Non-pigmented ciliary epithelial cell (primary cell): ENCODE measurements around the gene ANXA4.
"Not testable (repeated sequence)": the region's sequence is repeated elsewhere in the genome, so short reads cannot be mapped to it uniquely, and the experiment has no call there.

Source experiments
- DNase-seq: peaks from one replicate; pipeline ENCODE4 v3.0.0-alpha.2; 2010; ENCODE audit warnings: low read depth

The ANXA4 gene

GRCh38 chr2:69720404-69720803, 21.5 kb upstream of the ANXA4 start:
- DNase-seq = no peak

- no peak for DNase-seq
These were observed 20.9 kb upstream of the ANXA4 start for GRCh38 chr2:69721022-69721421.

- DNase-seq = no peak
These were observed 18.1 kb upstream of the ANXA4 start for GRCh38 chr2:69723791-69724190.

GRCh38 chr2:69724540-69725159, 17.3 kb upstream of the ANXA4 start:
- DNase-seq = no peak

GRCh38 chr2:69725706-69726360, 16.1 kb upstream of the ANXA4 start:
- DNase-seq = no peak

- no peak for DNase-seq
These were observed 12.7 kb upstream of the ANXA4 start for GRCh38 chr2:69729266-69729665.

GRCh38 chr2:69729781-69730180, 12.2 kb upstream of the ANXA4 start:
- DNase-seq = no peak

- DNase-seq = no peak
These were observed 10.6 kb upstream of the ANXA4 start for GRCh38 chr2:69731147-69731970.

GRCh38 chr2:69733342-69734034, 8.4 kb upstream of the ANXA4 start:
- DNase-seq = no peak

GRCh38 chr2:69734035-69734611, 7.8 kb upstream of the ANXA4 start:
- no peak for DNase-seq

GRCh38 chr2:69734854-69735544, 6.9 kb upstream of the ANXA4 start:
- no peak for DNase-seq

- no peak for DNase-seq
These were observed 6.2 kb upstream of the ANXA4 start for GRCh38 chr2:69735686-69736085.

- DNase-seq = not testable (repeated sequence)
These were observed 3.8 kb upstream of the ANXA4 start for GRCh38 chr2:69738149-69738548.

GRCh38 chr2:69740502-69740951, 1.4 kb upstream of the ANXA4 start:
- DNase-seq = no peak

- peak; percentile 35 for DNase-seq
These were observed 732 bp upstream of the ANXA4 start for GRCh38 chr2:69741229-69741574.

- DNase-seq = no peak
These were observed 503 bp downstream of the ANXA4 start for GRCh38 chr2:69742322-69742952.

GRCh38 chr2:69743847-69744264, 1.9 kb downstream of the ANXA4 start:
- no peak for DNase-seq

GRCh38 chr2:69744456-69744855, 2.5 kb downstream of the ANXA4 start:
- DNase-seq = no peak

- DNase-seq = no peak
These were observed 3.1 kb downstream of the ANXA4 start for GRCh38 chr2:69745035-69745434.

GRCh38 chr2:69750246-69750645, 8.3 kb downstream of the ANXA4 start:
- no peak for DNase-seq
